ENCODE results near the gene TPRG1L. TPM values are rescaled to one million over a fixed set of nuclear protein-coding genes. Genes with fewer than 3 reads are reported as not detected.

Gene TPRG1L
- total RNA-seq, 2 donors from 2014 or later, result 12.5 to 15.5 TPM

GRCh38 chr1:3654549-3655281, 29.9 kb downstream of the TPRG1L start:
- H3K27me3 Mint-ChIP-seq (ENCODE audit: low read depth), result peaks cover 32% of the 10 kb centered on the region
- H3K4me1 Mint-ChIP-seq (ENCODE audit: low read depth), result peaks cover 18% of the 10 kb centered on the region
- H3K27ac Mint-ChIP-seq, result no peak overlapping the region
- no peak overlapping the region for H3K4me3 Mint-ChIP-seq
- no peak for ATAC-seq (replicated peaks in 1 of 2)
- no peaks in the 10 kb centered on the region for H3K9me3 Mint-ChIP-seq
- no peak for DNase-seq
- no peaks in the 10 kb centered on the region for H3K36me3 Mint-ChIP-seq (ENCODE audit: insufficient read depth in 2 of 2)

GRCh38 chr1:3656450-3657095, 31.8 kb downstream of the TPRG1L start:
- Mint-ChIP-seq H3K36me3 (ENCODE audit: insufficient read depth in 2 of 2) (no peaks in the 10 kb centered on the region), H3K27ac (no peak overlapping the region), H3K4me1 (ENCODE audit: low read depth) (peaks cover 11% of the 10 kb centered on the region), H3K27me3 (ENCODE audit: low read depth) (peaks cover 32% of the 10 kb centered on the region), H3K9me3 (no peaks in the 10 kb centered on the region), H3K4me3 (no peak overlapping the region)
- ATAC-seq (replicated peaks in 1 of 2) (peak; percentile 54 to 63), DNase-seq (peak in 1 of 2 donors; percentile 39)

GRCh38 chr1:3657096-3657475, 32.3 kb downstream of the TPRG1L start:
- no peak for DNase-seq
- Mint-ChIP-seq H3K9me3 (no peaks in the 10 kb centered on the region), H3K27ac (no peak overlapping the region), H3K4me3 (no peak overlapping the region), H3K36me3 (ENCODE audit: insufficient read depth in 2 of 2) (no peaks in the 10 kb centered on the region), H3K4me1 (ENCODE audit: low read depth) (peaks cover 11% of the 10 kb centered on the region), H3K27me3 (ENCODE audit: low read depth) (peaks cover 32% of the 10 kb centered on the region)
- ATAC-seq (replicated peaks in 1 of 2), result no peak

GRCh38 chr1:3657578-3658230, 32.9 kb downstream of the TPRG1L start:
- H3K27ac Mint-ChIP-seq, result no peak overlapping the region
- no peak for DNase-seq
- H3K36me3 Mint-ChIP-seq (ENCODE audit: insufficient read depth in 2 of 2), result no peaks in the 10 kb centered on the region
- H3K4me3 Mint-ChIP-seq, result no peak overlapping the region
- peaks cover 11% of the 10 kb centered on the region for H3K4me1 Mint-ChIP-seq (ENCODE audit: low read depth)
- peaks cover 32% of the 10 kb centered on the region for H3K27me3 Mint-ChIP-seq (ENCODE audit: low read depth)
- no peak for ATAC-seq (replicated peaks in 1 of 2)
- no peaks in the 10 kb centered on the region for H3K9me3 Mint-ChIP-seq

- no peak for ATAC-seq (replicated peaks in 1 of 2)
- H3K36me3 Mint-ChIP-seq (ENCODE audit: insufficient read depth in 2 of 2), result no peaks in the 10 kb centered on the region
- DNase-seq, result no peak
- no peaks in the 10 kb centered on the region for H3K9me3 Mint-ChIP-seq
- H3K27me3 Mint-ChIP-seq (ENCODE audit: low read depth), result peaks cover 32% of the 10 kb centered on the region
- H3K4me3 Mint-ChIP-seq, result no peak overlapping the region
- no peak overlapping the region for H3K27ac Mint-ChIP-seq
- peaks cover 11% of the 10 kb centered on the region for H3K4me1 Mint-ChIP-seq (ENCODE audit: low read depth)
Measured at GRCh38 chr1:3658231-3658615, 33.4 kb downstream of the TPRG1L start.

- no peaks in the 10 kb centered on the region for H3K36me3 Mint-ChIP-seq (ENCODE audit: insufficient read depth in 2 of 2)
- H3K9me3 Mint-ChIP-seq, result no peaks in the 10 kb centered on the region
- peaks cover 26% of the 10 kb centered on the region for H3K27me3 Mint-ChIP-seq (ENCODE audit: low read depth)
- H3K4me1 Mint-ChIP-seq (ENCODE audit: low read depth), result peaks cover 11% of the 10 kb centered on the region
- no peak for DNase-seq
- no peak overlapping the region for H3K27ac Mint-ChIP-seq
- no peak for ATAC-seq (replicated peaks in 1 of 2)
- no peak overlapping the region for H3K4me3 Mint-ChIP-seq
Measured at GRCh38 chr1:3659093-3659492, 34.3 kb downstream of the TPRG1L start.

- Mint-ChIP-seq H3K36me3 (ENCODE audit: insufficient read depth in 2 of 2) (no peaks in the 10 kb centered on the region), H3K4me1 (ENCODE audit: low read depth) (peaks cover 11% of the 10 kb centered on the region), H3K9me3 (no peaks in the 10 kb centered on the region), H3K4me3 (no peak overlapping the region), H3K27me3 (ENCODE audit: low read depth) (peaks cover 13% of the 10 kb centered on the region), H3K27ac (no peak overlapping the region)
- ATAC-seq (replicated peaks in 1 of 2) (peak in 1 of 2 donors; percentile 48), DNase-seq (no peak)
Measured at GRCh38 chr1:3660704-3661103, 35.9 kb downstream of the TPRG1L start.

GRCh38 chr1:3661631-3662030, 36.8 kb downstream of the TPRG1L start:
- Mint-ChIP-seq H3K36me3 (ENCODE audit: insufficient read depth in 2 of 2) (no peaks in the 10 kb centered on the region), H3K4me3 (no peak overlapping the region), H3K4me1 (ENCODE audit: low read depth) (peaks cover 5% of the 10 kb centered on the region), H3K27me3 (ENCODE audit: low read depth) (peaks cover 6% of the 10 kb centered on the region), H3K9me3 (no peaks in the 10 kb centered on the region), H3K27ac (no peak overlapping the region)
- ATAC-seq (replicated peaks in 1 of 2), result no peak
- no peak for DNase-seq

GRCh38 chr1:3662080-3662671, 37.4 kb downstream of the TPRG1L start:
- Mint-ChIP-seq H3K36me3 (ENCODE audit: insufficient read depth in 2 of 2) (no peaks in the 10 kb centered on the region), H3K9me3 (no peaks in the 10 kb centered on the region), H3K27me3 (ENCODE audit: low read depth) (peaks cover 6% of the 10 kb centered on the region), H3K4me3 (no peak overlapping the region), H3K4me1 (ENCODE audit: low read depth) (no peaks in the 10 kb centered on the region), H3K27ac (no peak overlapping the region)
- ATAC-seq (replicated peaks in 1 of 2), result no peak
- DNase-seq, result no peak

- ATAC-seq (replicated peaks in 1 of 2) (no peak), DNase-seq (no peak)
- Mint-ChIP-seq H3K4me1 (ENCODE audit: low read depth) (no peaks in the 10 kb centered on the region), H3K27ac (no peak overlapping the region), H3K9me3 (no peaks in the 10 kb centered on the region), H3K36me3 (ENCODE audit: insufficient read depth in 2 of 2) (no peaks in the 10 kb centered on the region), H3K27me3 (ENCODE audit: low read depth) (peaks cover 6% of the 10 kb centered on the region), H3K4me3 (no peak overlapping the region)
Measured at GRCh38 chr1:3663999-3664699, 39.3 kb downstream of the TPRG1L start.

GRCh38 chr1:3664700-3665375, 40.0 kb downstream of the TPRG1L start:
- Mint-ChIP-seq H3K27ac (no peak overlapping the region), H3K36me3 (ENCODE audit: insufficient read depth in 2 of 2) (no peaks in the 10 kb centered on the region), H3K9me3 (no peaks in the 10 kb centered on the region), H3K4me3 (no peak overlapping the region), H3K27me3 (ENCODE audit: low read depth) (peaks cover 6% of the 10 kb centered on the region), H3K4me1 (ENCODE audit: low read depth) (no peaks in the 10 kb centered on the region)
- DNase-seq (no peak), ATAC-seq (replicated peaks in 1 of 2) (no peak)

- DNase-seq, result no peak
- no peaks in the 10 kb centered on the region for H3K4me1 Mint-ChIP-seq (ENCODE audit: low read depth)
- no peak overlapping the region for H3K27ac Mint-ChIP-seq
- H3K27me3 Mint-ChIP-seq (ENCODE audit: low read depth), result peaks cover 4% of the 10 kb centered on the region
- no peaks in the 10 kb centered on the region for H3K9me3 Mint-ChIP-seq
- no peak for ATAC-seq (replicated peaks in 1 of 2)
- H3K36me3 Mint-ChIP-seq (ENCODE audit: insufficient read depth in 2 of 2), result no peaks in the 10 kb centered on the region
- no peak overlapping the region for H3K4me3 Mint-ChIP-seq
Measured at GRCh38 chr1:3668148-3668547, 43.3 kb downstream of the TPRG1L start.
